ENCODE measurements around the gene GMDS.

DNA sequence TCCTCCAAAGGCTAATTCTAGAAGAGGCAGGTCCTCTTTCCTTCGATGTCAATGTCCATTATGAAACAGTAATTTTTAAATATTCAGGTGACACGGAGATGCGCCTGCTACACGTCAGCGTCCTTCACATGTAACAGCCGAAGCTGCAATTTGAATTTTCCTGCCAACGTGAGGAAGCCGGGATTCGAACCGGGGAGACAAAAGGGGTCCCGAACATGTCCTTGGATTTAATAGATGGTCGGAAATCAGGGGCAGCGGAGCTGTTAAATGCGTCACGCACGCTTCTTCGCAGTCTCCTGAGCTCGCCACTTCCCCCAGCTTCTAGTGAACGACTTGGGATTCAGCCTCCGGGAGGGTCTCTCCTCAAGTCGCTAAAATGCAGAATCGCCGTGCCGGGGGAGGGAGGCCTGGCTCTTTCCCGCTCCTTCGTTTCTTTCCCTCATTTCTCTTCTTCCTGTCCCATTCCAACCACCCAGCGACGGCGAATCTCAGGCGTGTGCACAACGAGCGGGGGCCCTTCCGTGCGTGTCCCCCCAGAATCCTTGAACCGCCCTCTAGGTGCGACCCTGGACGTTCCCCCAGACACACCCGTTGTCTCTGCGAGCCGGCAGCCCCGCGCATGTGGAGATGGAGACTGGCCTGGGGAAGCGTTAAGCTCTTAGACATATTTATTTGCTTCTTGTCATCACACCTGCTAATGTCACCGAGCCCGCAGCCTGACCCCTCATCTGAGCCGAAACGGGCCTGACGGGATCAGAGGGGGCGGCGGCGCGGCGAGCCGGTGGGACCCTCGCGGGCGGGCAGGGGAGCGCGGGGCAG, 637.0 kb downstream of the GMDS start:
- TF ChIP-seq, protein P1, sequence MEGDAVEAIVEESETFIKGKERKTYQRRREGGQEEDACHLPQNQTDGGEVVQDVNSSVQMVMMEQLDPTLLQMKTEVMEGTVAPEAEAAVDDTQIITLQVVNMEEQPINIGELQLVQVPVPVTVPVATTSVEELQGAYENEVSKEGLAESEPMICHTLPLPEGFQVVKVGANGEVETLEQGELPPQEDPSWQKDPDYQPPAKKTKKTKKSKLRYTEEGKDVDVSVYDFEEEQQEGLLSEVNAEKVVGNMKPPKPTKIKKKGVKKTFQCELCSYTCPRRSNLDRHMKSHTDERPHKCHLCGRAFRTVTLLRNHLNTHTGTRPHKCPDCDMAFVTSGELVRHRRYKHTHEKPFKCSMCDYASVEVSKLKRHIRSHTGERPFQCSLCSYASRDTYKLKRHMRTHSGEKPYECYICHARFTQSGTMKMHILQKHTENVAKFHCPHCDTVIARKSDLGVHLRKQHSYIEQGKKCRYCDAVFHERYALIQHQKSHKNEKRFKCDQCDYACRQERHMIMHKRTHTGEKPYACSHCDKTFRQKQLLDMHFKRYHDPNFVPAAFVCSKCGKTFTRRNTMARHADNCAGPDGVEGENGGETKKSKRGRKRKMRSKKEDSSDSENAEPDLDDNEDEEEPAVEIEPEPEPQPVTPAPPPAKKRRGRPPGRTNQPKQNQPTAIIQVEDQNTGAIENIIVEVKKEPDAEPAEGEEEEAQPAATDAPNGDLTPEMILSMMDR (conservative IDR thresholded peaks at IDR 0.05; ENCODE audit: low read length), result no peak
- no peak for TF ChIP-seq EZH2phosphoT487 (IDR thresholded peaks at IDR 0.05; ENCODE audit: borderline replicate concordance)

All from Loucy (cell line).